Measurements from ENCODE around the gene SLC25A22. TPM values are rescaled to one million over a fixed set of nuclear protein-coding genes. Genes with fewer than 3 reads are reported as not detected.

The SLC25A22 gene
- total RNA-seq, 1 experiment from 2014 or later, result 25.2 TPM

DNA sequence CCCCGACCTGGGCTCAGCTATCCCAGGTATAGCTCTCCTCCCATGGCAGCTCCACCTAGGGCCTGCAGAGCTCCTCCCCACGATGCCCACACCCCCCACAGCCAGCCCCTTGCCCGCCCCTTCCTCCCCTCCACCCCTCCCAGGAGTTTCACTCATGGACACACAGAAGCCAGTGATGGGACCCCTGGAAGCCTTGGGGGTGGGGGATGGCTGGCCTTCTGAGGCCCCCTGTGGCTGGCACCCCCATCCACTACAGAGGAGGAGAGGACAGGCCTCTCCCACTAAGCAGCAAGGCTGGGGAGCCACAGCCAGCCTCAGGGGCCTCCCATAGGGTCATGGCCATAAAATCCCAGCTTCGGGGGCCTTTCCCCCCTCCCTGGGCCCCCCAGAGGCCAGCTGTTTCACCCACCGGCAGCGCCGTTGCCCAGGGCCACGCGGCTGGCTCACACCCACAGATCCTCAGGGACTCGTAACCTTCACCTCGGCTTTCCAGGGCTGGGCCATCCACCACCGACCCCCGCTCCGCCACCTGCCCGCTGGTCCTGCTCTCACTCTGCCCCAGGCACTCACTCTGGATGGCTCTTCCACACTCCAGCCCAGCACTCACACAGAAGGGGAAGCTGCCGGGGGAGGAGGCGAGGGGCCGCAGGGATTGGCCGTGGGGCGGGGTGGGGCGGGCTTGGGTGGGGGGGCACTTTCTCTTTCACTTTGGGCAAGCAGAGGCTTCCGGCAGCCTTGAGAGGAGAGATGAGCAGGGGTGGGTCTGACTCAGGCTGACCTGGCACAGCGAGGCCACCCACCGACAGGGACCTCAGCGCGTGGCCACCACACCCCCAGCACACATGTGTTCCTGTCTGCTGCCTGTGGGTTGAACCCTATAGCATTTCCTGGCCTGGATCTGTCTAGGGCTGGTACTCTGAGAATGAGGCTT lies 2.2 kb downstream of the SLC25A22 start:
- Histone ChIP-seq H3K36me3 (replicated peaks; ENCODE audit: control insufficient read depth, insufficient read depth, low read length) (no peaks in the 10 kb centered on the region; the same call in none of the 2 replicates), H3K27me3 (ENCODE audit: control insufficient read depth, insufficient read depth, low read length) (no peaks in the 10 kb centered on the region), H3K4me3 (ENCODE audit: insufficient read depth, low read depth, low read length) (0 out of 2 replicates have a peak overlapping the region, but pooled peaks have one; percentile 7)
- peak; percentile 92 for DNase-seq

DNA sequence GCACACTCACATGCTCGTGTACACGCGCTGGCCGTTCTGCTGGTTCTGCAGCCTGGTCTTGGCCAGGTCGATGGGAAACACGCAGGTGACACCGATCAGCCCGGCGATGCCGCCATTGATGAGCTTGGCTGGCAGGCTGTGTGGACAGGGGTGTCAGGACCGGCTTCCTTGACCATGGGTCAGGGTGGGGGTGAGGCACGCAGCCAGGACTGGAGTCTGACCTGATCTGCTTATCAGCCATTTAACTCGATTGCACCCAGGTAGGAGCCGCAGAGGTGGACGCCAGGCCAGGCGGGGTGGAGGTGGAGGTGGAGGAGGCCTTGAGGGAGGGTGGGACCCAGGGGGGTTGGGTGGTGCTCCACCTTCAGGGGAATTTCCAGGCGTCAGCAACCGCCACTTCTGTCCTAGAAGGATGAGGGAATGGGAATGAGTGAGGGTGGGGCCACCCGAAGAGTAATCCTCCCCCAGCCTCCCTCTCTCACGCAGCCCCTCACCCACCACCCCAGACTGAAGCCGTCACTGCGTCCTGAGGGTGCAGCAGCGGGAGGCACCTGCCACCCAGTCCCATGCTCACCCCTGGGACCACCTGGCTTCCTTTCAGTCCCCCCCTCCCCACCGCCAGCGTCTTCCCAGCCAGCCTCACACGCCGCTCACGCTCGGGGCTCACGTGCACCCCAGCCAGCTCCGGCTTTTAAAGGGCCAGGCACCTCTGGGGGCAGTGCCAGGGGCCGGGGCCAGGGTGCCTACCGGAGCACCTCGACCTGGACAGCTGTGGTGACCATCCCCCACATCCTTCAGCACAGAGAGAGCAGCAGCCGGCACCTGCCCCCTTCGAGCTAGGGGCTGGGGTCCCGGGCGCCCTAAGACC lies 3.1 kb downstream of the SLC25A22 start:
- DNase-seq, result no peak
- no peak overlapping the region for H3K4me3 ChIP-seq (ENCODE audit: insufficient read depth, low read depth, low read length)
- H3K27me3 ChIP-seq (ENCODE audit: control insufficient read depth, insufficient read depth, low read length), result no peaks in the 10 kb centered on the region
- no peaks in the 10 kb centered on the region; the same call in none of the 2 replicates for H3K36me3 ChIP-seq (replicated peaks; ENCODE audit: control insufficient read depth, insufficient read depth, low read length)

DNA sequence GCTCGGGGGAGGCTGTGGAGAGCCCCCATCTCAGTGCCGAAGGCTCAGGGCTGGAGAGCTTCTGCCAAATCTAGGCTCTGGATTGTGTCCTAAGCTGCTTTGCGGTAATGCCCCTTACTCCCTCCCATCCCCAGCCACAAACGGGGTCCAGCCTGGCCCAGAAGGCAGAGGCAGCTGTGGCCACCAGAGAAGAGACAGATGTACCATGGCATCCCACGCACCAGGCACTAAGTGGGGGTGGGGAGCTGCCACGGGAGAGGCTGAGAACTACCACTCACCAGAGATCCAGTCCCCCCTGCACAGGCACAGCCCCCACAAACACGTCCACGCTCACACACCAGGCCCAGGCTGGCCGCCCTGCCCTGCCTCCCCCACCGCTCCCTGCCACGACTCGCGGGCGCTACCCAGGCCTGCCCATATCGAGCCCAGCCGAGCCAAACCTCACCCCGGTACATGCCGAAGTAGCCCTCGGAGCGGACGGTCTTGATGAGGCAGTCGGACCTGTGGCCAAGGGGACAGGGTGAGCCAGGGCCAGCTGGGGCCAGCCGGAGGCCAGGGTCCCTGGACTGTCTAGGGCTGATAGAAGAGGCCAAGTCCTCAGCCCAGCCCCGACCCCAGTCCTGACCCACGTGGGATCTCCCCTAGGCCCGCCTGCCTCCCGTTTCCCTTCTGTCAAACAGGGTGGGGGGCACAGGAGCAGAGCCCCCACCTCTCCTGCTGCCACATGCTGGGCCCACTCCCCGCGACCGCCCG lies 3.9 kb downstream of the SLC25A22 start:
- no peak for DNase-seq
- H3K27me3 ChIP-seq (ENCODE audit: control insufficient read depth, insufficient read depth, low read length), result no peaks in the 10 kb centered on the region

DNA sequence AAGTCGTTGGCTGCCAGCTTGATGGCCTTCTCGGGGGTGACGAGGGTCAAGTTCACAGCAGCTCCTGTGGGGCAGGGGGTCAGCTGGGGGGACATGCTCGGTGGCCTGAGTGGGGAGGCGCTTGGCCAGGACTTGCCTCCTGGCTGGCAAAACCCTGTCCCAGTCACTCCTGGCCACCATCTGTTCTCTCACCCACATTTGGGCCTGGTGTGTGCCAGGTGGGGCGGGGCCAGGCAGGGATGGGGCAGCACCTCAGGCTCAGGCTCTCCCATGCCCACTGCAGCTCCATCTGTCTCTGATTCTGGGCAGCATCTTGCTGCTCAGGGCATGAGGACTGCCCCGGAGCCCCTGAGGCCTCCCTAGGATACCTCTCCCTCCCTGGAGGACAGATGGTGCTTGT lies 4.5 kb downstream of the SLC25A22 start:
- Histone ChIP-seq H3K36me3 (replicated peaks; ENCODE audit: control insufficient read depth, insufficient read depth, low read length) (no peaks in the 10 kb centered on the region; the same call in none of the 2 replicates), H3K27me3 (ENCODE audit: control insufficient read depth, insufficient read depth, low read length) (no peaks in the 10 kb centered on the region), H3K4me3 (ENCODE audit: insufficient read depth, low read depth, low read length) (no peak overlapping the region)
- DNase-seq, result no peak

More for the DNA sequence above, 3.9 kb downstream of the SLC25A22 start:
- no peak overlapping the region for H3K4me3 ChIP-seq (ENCODE audit: insufficient read depth, low read depth, low read length)
- H3K36me3 ChIP-seq (replicated peaks; ENCODE audit: control insufficient read depth, insufficient read depth, low read length), result no peaks in the 10 kb centered on the region; the same call in none of the 2 replicates

DNA sequence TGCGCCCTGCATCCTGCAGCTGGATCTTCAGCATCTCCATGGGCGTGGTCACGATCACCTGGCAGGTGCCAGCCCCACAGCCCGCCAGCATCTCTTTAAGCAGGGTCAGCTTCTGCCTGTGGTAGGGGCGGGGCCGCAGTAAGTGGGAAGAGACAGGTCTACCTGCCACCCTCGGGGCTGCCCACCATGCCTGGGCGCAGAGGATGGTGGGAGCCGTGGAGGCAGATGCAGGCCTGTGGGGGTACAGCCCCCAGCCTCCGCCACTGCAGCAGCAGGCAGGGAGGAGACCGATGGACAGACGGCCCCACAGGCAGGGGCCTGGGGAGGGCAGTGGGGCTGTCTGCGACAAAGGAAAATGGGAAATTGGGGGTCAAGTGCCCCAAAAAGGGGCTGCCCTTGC lies 5.2 kb downstream of the SLC25A22 start:
- no peaks in the 10 kb centered on the region for H3K27me3 ChIP-seq (ENCODE audit: control insufficient read depth, insufficient read depth, low read length)

DNA sequence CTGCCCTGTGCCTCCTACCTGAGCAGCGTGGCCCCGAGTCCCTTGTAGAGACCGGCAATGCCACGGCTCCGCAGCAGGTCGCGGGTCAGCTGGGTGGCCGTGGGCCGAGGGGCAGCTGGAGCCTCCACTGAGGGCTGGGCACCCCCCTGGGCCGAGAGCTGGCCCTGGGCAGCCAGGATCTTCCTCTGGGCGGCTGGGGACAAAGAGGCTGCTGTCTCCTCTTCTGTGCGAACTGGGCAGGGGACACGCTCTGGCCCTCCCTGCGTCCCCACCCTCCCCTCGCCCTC lies 5.6 kb downstream of the SLC25A22 start:
- no peaks in the 10 kb centered on the region; the same call in none of the 2 replicates for H3K36me3 ChIP-seq (replicated peaks; ENCODE audit: control insufficient read depth, insufficient read depth, low read length)
- no peak for DNase-seq
- no peak overlapping the region for H3K4me3 ChIP-seq (ENCODE audit: insufficient read depth, low read depth, low read length)
- H3K27me3 ChIP-seq (ENCODE audit: control insufficient read depth, insufficient read depth, low read length), result no peaks in the 10 kb centered on the region

More for the DNA sequence above, 5.2 kb downstream of the SLC25A22 start:
- H3K36me3 ChIP-seq (replicated peaks; ENCODE audit: control insufficient read depth, insufficient read depth, low read length), result no peaks in the 10 kb centered on the region; the same call in none of the 2 replicates
- no peak for DNase-seq
- no peak overlapping the region for H3K4me3 ChIP-seq (ENCODE audit: insufficient read depth, low read depth, low read length)

DNA sequence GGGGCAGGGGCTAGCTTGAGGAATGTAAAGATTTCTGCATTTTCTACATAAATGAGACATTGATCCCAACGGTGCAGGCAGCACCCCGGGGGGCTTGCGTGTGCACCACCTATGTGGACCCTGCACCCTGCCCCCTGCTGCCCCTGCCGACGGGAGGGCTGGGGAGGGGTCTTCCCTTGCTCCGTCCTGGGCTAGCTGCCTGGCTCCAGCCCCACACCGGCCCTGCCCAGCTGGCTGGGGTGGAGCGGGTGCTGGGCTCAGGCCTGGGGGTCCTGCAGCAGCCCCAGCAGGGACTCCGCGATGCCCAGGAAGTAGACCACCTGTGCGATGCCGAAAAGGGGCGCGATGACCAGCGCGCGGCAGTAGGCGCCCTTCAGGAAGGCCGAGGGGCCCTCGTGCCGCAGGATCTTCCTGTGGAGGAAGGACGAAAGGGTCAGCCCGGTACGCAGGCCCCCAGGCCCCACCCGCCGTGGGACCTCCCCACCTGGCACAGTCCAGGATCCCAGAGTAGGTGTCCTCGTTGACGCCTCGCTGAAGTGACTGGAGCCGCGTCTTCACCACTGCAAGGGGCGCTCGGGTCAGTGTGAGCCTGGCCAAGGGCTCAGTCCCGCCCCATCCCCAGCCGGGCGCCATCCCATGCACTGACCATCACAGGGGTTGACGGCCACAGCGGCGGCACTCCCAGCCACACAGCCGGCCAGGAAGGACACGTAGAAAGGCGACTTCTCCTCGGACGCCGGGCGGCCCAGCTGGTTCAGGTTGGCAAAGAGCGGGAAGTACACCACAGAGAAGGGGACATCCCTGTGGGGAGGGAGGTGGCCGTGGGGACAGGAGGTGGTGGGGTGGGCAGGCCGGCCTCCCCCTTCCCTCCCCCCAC lies 6.2 kb downstream of the SLC25A22 start:
- Histone ChIP-seq H3K27me3 (ENCODE audit: control insufficient read depth, insufficient read depth, low read length) (no peaks in the 10 kb centered on the region), H3K4me3 (ENCODE audit: insufficient read depth, low read depth, low read length) (no peak overlapping the region), H3K36me3 (replicated peaks; ENCODE audit: control insufficient read depth, insufficient read depth, low read length) (no peaks in the 10 kb centered on the region; the same call in none of the 2 replicates)
- no peak for DNase-seq

DNA sequence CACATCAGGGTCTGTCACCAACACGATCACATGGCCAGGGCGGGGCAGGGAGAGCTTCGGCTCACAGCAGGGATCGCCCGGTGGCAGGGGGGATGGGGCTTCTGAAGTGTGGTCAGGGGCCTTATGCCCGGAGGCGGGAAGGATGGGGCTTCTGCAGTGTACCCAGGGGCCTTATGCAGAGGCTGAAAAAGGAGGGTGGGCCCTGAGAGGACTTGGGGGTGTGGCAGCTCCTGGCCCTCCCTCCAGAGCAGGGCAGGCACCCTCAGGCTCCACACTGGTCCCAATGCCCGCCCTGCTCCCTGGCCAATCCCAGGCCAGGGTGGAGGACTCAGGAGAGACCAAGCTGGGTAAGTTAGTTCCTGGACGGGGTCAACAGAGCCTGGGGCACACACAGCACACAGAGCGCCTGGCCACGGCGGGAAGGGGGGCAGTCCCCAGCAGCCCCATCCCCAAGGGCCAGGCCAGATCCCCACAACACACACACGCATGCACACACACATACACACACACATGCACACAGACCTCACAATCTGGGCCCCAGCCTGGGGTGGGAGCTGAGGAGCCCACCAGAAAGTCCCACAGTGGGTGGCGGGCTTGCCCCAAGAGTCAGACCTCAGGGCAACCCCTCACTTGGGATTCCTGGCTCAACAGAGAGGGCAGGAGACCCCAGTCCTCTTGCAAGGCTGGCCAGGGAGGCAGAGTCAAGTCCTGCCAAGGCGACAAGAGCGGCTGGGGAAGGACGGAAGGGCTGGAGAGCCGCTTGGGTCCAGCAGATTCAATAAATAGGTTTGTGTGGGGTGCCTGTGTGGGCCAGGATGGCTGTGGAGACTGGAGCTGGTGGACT lies 7.1 kb downstream of the SLC25A22 start:
- DNase-seq, result peak; percentile 94

DNA sequence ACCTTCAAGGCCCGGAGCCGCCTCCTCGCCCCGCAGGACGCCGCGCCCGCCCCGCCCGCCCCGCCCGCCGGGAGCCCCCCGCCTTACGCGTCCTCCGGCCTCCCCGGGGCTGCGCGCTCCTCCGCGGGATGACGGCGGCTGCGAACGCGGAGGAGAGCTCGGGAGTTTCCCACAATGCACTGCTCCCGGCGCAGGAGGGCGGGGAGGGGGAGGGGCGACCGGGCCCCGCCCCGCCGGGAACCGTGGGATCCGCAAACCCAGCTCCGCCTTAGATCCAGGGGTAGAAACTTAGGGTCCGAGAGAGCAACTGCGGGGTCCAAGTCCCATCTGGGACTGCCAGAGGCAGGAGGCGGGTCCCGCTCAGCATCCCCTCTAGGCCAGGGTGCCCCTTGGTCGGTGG lies 8.1 kb downstream of the SLC25A22 start, which contains the start of gene CEND1:
Gene CEND1 (minus strand): TSS at position 148 of the 400 bp plus-strand sequence. CDS start 1,514 bp downstream, outside the sequence.
- peak within 1 kb of the TSS; percentile 10; the same call in 1 of the 2 replicates for H3K4me3 ChIP-seq (ENCODE audit: insufficient read depth, low read depth, low read length)
- H3K27me3 ChIP-seq (ENCODE audit: control insufficient read depth, insufficient read depth, low read length), result no peaks in the 10 kb centered on the region
- DNase-seq, result peak; percentile 94
- H3K36me3 ChIP-seq (replicated peaks; ENCODE audit: control insufficient read depth, insufficient read depth, low read length), result no peaks in the 10 kb centered on the region; the same call in none of the 2 replicates

More for the DNA sequence above, 7.1 kb downstream of the SLC25A22 start:
- Histone ChIP-seq H3K36me3 (replicated peaks; ENCODE audit: control insufficient read depth, insufficient read depth, low read length) (no peaks in the 10 kb centered on the region; the same call in none of the 2 replicates), H3K27me3 (ENCODE audit: control insufficient read depth, insufficient read depth, low read length) (no peaks in the 10 kb centered on the region), H3K4me3 (ENCODE audit: insufficient read depth, low read depth, low read length) (no peak overlapping the region)

DNA sequence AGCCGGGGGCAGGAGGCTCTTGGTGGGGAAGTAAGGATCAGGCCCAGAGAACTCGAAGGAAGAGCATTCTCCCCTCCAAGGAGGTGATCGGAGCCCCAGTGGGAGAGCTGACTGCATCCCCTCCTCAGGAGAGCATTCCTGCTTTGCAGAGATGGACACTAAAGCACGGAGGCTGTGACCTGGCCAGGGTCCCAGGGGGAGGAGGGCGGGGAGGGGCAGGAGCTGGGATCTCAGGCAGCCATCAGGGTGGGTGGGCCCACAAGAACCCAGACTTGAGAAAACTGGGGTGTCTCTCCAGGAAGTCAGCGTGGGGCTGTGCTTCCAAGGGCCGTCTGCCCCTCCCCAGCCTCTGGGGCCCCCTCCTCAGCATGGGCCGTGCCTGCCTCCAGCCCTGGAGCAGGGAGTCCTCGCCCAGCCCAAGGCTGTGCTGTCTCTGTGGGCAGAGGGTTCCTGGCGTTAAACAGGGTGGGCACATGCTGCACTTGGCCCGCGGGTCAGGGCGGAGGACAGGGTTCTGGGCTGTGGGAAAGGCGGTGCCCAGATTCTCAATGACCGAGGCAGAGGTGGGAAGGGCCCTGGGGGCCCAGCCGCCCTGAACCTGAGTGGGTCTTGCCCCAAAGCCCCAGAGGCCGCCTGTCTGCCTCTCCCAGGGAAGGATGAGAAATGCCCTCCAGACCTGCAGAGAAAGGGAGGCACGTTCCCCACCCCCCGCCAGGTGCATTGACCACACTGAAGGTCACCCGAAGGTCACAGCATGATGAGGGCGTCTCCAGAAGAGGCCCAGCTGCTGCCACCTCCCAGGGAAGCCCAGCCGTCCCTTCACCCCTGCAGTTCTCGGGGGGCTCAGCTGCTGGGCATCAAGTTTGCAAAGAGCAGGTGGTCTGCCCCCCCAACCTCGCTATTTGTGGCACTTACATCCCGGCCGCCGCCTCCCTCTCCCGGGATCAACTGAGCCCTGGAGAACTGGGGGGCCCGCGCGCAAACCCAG lies 8.8 kb downstream of the SLC25A22 start:
- H3K27me3 ChIP-seq (ENCODE audit: control insufficient read depth, insufficient read depth, low read length), result no peaks in the 10 kb centered on the region
- DNase-seq, result no peak
- H3K36me3 ChIP-seq (replicated peaks; ENCODE audit: control insufficient read depth, insufficient read depth, low read length), result no peaks in the 10 kb centered on the region; the same call in none of the 2 replicates
- no peak overlapping the region for H3K4me3 ChIP-seq (ENCODE audit: insufficient read depth, low read depth, low read length)

DNA sequence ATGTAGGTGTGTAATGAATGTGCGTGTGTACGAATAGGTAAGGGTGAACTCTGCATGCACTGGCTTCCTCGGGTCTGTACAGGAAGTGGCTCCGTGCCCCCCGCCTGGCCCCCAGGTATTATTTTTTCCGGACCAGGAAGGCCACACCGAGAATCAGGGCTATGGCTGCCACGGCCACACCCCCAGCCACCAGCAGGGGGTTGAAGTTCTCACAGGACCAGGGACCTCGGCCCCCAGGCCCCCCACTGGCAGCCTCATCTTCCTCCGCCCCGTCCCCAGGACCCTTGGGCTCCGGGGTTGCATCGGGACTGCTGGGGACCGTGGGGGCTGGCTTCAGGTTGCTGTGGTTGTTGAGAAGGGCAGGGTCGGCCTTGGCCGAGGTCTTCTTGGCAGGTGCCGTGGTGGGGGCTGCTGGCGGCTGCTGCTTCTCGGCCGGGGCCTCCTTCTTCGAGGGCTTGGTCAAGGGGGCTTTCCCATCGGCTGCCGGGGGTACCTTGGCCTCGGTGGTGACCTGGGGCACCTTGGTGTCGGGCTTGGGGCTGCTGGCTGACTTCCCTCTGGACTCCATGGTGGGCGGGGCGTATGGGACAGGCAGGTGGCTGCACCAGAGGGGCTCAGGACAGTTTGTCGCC lies 10.0 kb downstream of the SLC25A22 start:
- Histone ChIP-seq H3K27me3 (ENCODE audit: control insufficient read depth, insufficient read depth, low read length) (no peaks in the 10 kb centered on the region), H3K36me3 (replicated peaks; ENCODE audit: control insufficient read depth, insufficient read depth, low read length) (no peaks in the 10 kb centered on the region; the same call in 1 of the 2 replicates), H3K4me3 (ENCODE audit: insufficient read depth, low read depth, low read length) (no peak overlapping the region)
- no peak for DNase-seq

All from H7 (cell line).